Measurements from ENCODE around the gene CD96. TPM values are rescaled to one million over a fixed set of nuclear protein-coding genes. Genes with fewer than 3 reads are reported as not detected.
A peak's percentile ranks its signal among the peaks of the same experiment; 100 is the strongest.

CD96 gene
- total RNA-seq, 2 donors from 2014 or later: 0.33 to 2.6 TPM

GRCh38 chr3:111539351-111540331, 2.4 kb upstream of the CD96 start:
- intact Hi-C loops (cut with DNase I): no loop called here
- WGBS, 2 donors: 10% methylated on average over 10 of the region's 10 CpGs
- no peaks in the 10 kb centered on the region for H3K9me3 ChIP-seq
- H3K36me3 ChIP-seq (replicated peaks in 1 of 2; ENCODE audit: insufficient read depth in 1 of 2, low read depth in 2 of 2): no peaks in the 10 kb centered on the region
- no peak overlapping the region for H3K27ac ChIP-seq
- H3K27me3 ChIP-seq: no peaks in the 10 kb centered on the region
- ATAC-seq (peak; percentile 80), DNase-seq (peak; percentile 37 to 64 (median 50))
- no peak overlapping the region for H3K4me3 ChIP-seq
- TF ChIP-seq, protein P1, sequence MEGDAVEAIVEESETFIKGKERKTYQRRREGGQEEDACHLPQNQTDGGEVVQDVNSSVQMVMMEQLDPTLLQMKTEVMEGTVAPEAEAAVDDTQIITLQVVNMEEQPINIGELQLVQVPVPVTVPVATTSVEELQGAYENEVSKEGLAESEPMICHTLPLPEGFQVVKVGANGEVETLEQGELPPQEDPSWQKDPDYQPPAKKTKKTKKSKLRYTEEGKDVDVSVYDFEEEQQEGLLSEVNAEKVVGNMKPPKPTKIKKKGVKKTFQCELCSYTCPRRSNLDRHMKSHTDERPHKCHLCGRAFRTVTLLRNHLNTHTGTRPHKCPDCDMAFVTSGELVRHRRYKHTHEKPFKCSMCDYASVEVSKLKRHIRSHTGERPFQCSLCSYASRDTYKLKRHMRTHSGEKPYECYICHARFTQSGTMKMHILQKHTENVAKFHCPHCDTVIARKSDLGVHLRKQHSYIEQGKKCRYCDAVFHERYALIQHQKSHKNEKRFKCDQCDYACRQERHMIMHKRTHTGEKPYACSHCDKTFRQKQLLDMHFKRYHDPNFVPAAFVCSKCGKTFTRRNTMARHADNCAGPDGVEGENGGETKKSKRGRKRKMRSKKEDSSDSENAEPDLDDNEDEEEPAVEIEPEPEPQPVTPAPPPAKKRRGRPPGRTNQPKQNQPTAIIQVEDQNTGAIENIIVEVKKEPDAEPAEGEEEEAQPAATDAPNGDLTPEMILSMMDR (IDR thresholded peaks at IDR 0.05): peak; percentile 18 to 63 (median 55)
- TF ChIP-seq POLR2A (IDR thresholded peaks at IDR 0.05): no peak
- H3K4me1 ChIP-seq: peaks cover 6% of the 10 kb centered on the region

DNA sequence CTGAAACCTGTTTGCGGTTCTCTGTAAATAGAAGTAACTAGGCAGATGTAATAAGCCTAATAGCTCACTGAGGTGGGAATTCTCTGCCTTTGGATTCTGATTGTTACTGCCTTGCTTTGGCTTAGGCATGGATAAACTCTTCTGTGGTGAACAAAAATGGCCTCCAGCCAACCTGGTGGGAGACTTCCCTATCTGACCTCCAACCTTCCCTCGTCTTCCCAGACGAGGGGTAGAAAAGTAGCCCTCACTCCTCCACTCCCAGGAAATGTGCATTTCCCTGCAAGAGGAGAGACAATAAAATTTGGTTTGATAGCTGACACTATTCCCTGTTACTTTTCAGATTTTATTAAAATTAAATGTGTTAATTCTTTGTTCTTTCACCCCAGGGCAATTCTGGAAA, 606 bp upstream of the CD96 start:
- no peaks in the 10 kb centered on the region for H3K36me3 ChIP-seq (replicated peaks in 1 of 2; ENCODE audit: insufficient read depth in 1 of 2, low read depth in 2 of 2)
- H3K9me3 ChIP-seq: no peaks in the 10 kb centered on the region

DNA sequence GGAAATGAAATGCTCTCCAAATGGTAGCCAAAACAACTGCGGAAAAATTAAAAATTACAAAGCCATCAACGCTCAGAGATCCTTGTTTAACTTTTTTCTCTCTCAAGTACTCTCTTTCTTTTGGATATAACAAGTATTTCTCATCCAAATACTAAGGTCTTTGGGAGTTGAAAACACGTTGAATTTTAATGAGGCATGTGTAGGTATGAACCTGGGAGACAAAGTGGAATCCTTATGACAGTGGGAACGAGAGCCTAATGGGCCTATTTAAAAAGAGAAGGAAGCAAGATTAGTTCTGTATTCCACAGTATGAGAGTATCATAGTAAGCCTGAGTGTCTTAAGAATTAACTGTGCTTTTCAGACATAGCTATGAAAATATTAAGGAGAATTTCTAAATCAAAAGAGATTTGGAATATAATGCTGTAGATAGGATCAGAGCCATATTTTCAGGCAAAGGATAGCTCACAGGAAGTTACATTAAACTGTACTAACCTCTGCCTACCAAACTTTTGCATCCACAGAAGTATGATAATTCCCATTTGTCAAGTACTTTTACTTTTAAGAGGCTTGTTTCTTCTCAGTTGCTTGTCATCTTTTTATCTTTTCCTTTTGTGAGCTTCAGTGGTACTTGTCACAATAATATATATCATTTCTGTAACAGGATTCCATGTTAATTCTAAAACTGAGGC, 759 bp downstream of the CD96 start:
- 79% methylated on average over 4 of the region's 4 CpGs for WGBS, 2 donors
- no peak for DNase-seq
- H3K27ac ChIP-seq: no peak overlapping the region

More for the DNA sequence above, 606 bp upstream of the CD96 start:
- H3K27me3 ChIP-seq: no peaks in the 10 kb centered on the region
- intact Hi-C loops (cut with DNase I): no loop called here
- no peak overlapping the region for H3K4me3 ChIP-seq
- WGBS, 2 donors: 39 to 54% methylated on average over 3 of the region's 3 CpGs
- DNase-seq: no peak
- TF ChIP-seq, protein P1 (IDR thresholded peaks at IDR 0.05): no peak
- TF ChIP-seq POLR2A (IDR thresholded peaks at IDR 0.05): no peak
- no peak overlapping the region for H3K27ac ChIP-seq
- ATAC-seq: no peak
- peaks cover 6% of the 10 kb centered on the region for H3K4me1 ChIP-seq

GRCh38 chr3:111545349-111545748, 3.4 kb downstream of the CD96 start:
- no peak overlapping the region for H3K27ac ChIP-seq
- DNase-seq (no peak), ATAC-seq (no peak)
- no peaks in the 10 kb centered on the region for H3K36me3 ChIP-seq (replicated peaks in 1 of 2; ENCODE audit: insufficient read depth in 1 of 2, low read depth in 2 of 2)
- H3K9me3 ChIP-seq: no peaks in the 10 kb centered on the region
- intact Hi-C loops (cut with DNase I): no loop called here
- no peaks in the 10 kb centered on the region for H3K4me1 ChIP-seq
- H3K4me3 ChIP-seq: no peak overlapping the region
- TF ChIP-seq POLR2A (IDR thresholded peaks at IDR 0.05): no peak
- TF ChIP-seq, protein P1 (IDR thresholded peaks at IDR 0.05): no peak
- no peaks in the 10 kb centered on the region for H3K27me3 ChIP-seq
- 47 to 48% methylated on average over 2 of the region's 2 CpGs for WGBS, 2 donors

More for the DNA sequence above, 759 bp downstream of the CD96 start:
- Histone ChIP-seq H3K9me3 (no peaks in the 10 kb centered on the region), H3K4me3 (no peak overlapping the region), H3K4me1 (peaks cover 6% of the 10 kb centered on the region), H3K36me3 (replicated peaks in 1 of 2; ENCODE audit: insufficient read depth in 1 of 2, low read depth in 2 of 2) (no peaks in the 10 kb centered on the region), H3K27me3 (no peaks in the 10 kb centered on the region)
- no peak for ATAC-seq
- intact Hi-C loops (cut with DNase I): no loop called here
- no peak for TF ChIP-seq POLR2A (IDR thresholded peaks at IDR 0.05)
- TF ChIP-seq, protein P1 (IDR thresholded peaks at IDR 0.05): no peak

All from body of pancreas (tissue), 4 donors.